Cardiac fibroblast (primary cell): ENCODE measurements around the gene DYSF.

Experiments used
- DNase-seq, 2 donors: peaks; one replicate each; pipeline versions ENCODE4 v3.0.0 to v3.0.0-alpha.2; 2010; ENCODE audit warnings: low read depth in 2 of 2
- H3K4me3 ChIP-seq, 2 donors: replicated peaks in 1 of 2; 1 replicate in 1 of 2; 2 replicates in 1 of 2; pipeline ENCODE4 v1.5.1; 2011; ENCODE audit warnings: low read depth in 2 of 2, low read length in 2 of 2, mild to moderate bottlenecking in 2 of 2, moderate library complexity in 1 of 2
- TF ChIP-seq, protein P1 (sequence below): IDR thresholded peaks from one replicate; pipeline ENCODE4 v1.5.1; 2011; ENCODE audit warnings: low read depth, mild to moderate bottlenecking, low read length, inconsistent platforms

DYSF gene

DNA sequence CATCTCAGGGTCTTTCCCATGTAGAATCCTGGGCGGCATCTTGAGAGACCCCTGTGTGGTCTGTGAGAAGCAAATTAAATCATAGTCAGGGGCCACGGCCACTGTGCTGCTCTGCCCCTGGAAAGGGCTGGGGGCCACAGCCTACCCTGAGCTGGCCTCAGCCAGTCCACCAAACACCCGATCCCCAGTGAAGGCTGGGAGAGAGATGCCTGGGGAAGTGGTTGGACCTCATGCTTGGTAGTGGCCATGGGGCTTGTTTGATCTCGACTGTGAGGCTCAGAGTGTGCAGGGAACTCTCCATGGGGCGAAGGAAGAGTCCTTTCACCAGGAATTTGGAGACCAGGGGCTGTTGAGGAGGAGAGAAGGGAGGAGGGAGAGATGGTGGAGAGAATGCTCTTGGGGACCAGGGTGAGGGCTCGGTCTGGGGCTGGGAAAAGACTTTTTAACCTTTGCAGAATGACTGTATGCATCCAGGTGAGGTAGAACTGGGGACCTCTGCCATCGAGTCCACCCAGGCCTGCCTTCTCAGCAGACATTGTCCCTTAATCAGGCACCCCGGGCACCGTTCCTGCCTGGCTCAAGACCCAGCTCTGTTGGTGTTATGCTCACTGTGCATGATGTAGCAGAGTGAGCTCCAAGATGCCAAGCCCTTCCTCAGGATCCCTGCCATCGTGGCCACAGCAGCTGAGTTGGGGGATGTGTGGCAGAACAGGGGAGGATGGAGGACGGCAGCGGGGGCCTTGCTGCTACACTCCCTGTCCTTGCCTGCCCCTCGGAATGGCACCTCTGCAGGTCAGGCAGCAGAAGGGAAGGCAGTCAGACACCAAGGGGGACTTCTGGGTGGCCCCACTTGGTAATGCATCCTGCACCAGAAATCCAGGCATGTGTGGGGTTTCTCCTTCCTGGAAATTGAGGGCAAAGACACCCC is 249.9 kb downstream of the DYSF start:
- DNase-seq: no peak
- H3K4me3 ChIP-seq: no peak overlapping the region
- TF ChIP-seq, protein P1, sequence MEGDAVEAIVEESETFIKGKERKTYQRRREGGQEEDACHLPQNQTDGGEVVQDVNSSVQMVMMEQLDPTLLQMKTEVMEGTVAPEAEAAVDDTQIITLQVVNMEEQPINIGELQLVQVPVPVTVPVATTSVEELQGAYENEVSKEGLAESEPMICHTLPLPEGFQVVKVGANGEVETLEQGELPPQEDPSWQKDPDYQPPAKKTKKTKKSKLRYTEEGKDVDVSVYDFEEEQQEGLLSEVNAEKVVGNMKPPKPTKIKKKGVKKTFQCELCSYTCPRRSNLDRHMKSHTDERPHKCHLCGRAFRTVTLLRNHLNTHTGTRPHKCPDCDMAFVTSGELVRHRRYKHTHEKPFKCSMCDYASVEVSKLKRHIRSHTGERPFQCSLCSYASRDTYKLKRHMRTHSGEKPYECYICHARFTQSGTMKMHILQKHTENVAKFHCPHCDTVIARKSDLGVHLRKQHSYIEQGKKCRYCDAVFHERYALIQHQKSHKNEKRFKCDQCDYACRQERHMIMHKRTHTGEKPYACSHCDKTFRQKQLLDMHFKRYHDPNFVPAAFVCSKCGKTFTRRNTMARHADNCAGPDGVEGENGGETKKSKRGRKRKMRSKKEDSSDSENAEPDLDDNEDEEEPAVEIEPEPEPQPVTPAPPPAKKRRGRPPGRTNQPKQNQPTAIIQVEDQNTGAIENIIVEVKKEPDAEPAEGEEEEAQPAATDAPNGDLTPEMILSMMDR: no peak

DNA sequence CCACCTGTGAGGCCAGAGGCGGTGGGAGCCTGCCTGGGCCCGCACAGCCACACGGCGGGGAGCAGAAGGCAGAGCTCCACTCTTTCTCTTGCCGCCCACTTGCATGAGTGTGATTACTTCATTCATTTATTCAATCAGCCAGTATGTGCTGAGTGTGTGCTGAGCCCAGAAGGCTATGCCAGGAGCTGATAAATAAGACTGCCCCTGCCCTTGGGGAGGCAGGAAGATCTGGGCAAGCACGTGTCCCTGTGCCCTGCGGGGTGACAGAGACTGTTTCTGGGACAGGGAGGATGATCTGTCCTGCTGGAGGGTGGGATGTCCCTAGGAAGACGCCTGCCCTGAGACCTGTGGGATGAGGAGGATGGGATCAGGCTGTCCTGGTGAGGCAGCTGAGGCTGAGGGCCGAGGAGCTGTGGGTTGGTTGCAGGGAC is 250.8 kb downstream of the DYSF start:
- TF ChIP-seq, protein P1: no peak
- H3K4me3 ChIP-seq: no peak overlapping the region
- no peak for DNase-seq

DNA sequence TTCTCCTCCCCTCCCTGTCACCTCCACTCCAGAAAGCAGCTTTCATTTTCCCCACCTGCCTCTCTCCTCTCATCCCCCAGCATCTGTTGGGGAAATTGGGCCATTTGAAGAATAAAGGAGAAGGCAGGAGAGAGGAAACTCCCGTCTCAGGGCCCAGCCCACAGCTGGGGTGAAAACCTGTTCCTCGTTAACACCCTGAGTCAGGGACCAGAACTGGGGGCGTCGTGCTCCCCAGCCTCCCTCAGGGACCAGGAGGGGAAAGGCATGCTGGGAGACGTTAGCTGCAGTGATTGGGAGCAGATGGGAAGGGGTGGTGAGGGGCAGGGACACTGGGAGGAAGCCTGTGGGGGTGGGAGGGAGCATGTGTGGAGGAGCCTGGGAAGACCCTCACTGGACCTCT is 251.3 kb downstream of the DYSF start:
- no peak for DNase-seq
- TF ChIP-seq, protein P1: no peak
- H3K4me3 ChIP-seq: no peak overlapping the region

DNA sequence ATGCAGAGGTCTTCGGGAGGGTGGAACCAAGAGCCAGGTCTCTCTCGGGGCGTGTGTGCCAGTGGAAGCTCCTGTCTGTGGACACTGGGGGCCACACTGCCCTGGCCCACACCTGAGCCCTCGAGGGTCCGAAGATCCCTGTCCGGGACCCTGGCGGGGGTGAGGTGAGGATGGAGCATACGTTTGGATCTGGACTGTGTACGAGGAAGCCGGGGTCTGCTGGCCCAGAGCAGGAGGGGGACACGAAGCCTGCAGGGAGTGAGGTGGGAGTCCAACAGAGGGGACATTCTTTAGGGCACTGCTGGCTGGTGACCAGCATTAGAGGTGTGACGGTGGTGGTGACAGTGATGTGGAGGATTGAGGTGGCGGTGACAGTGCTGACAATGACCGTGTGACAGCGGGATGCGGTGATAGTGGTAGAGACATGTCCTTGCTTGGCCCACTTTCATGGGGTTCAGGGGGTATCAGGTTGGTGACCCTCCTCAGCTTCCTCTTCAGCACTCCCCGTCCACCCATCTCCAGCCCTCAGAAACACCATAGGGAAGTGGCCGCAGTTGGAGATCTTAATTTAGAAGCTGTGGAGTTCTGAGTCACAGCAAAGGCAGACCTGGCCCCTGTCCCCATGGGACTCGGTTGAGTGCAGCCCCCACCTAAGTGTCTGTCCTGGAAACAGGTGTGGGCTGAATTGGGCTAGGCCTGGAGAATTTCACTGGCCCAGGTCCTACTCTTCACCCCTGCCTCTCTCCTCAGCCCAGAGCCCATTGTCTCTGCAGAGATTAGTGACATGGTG is 252.0 kb downstream of the DYSF start:
- TF ChIP-seq, protein P1: no peak
- no peak overlapping the region for H3K4me3 ChIP-seq
- DNase-seq: no peak

DNA sequence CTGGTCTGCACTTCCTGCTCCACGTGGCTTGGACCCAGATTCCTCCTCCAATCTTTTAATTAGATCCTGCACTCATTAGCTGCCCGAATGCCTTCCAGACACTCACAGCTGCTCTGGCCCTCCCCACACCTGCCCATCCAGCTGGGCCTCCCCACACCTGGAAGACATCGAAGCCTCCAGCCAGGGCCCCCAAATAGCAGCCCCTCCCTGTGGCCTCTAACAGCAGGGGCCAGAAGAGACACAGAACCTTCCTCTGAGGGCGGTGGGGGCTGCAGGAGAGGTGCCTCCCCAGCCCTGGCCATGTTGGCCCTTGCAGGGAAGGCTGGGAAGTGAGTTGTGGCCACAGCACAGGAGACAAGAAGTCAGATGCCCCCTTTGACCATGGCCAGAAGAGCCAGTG is 252.8 kb downstream of the DYSF start:
- H3K4me3 ChIP-seq: no peak overlapping the region
- TF ChIP-seq, protein P1: no peak
- DNase-seq: no peak

DNA sequence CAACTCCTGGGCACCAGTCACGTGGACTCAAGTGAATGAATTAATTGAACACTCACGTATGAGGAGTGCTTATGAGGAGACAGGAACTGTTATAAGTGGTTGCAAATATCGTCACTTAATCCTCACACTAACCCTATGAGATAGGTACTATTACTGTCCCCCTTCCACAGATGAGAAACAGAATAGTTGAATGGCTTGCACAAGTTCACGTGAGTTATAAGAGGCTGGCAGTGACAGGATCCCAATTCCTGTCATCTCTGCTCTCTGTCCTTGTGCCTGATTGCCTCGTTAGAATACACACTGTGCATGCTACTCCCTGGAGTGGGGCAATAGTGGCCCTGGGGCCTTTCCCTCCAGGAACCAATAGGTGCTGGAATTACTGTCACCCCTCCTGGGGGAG is 253.5 kb downstream of the DYSF start:
- H3K4me3 ChIP-seq: no peak overlapping the region
- TF ChIP-seq, protein P1: no peak
- no peak for DNase-seq
